Common myeloid progenitor, CD34-positive (primary cell): ENCODE data around the gene ACTG2.

Source experiments
- CTCF ChIA-PET: fragments of 350-600 bp; sonication (Branson Sonifier 250); formaldehyde crosslinking; loops from one replicate; lab custom pipeline; 2021; ENCODE audit warnings: antibody characterized with exemption; lab: Charles Lee
- POLR2A ChIA-PET: fragments of 350-600 bp; sonication (Branson Sonifier 250); formaldehyde crosslinking; loops from one replicate; lab custom pipeline; 2021; ENCODE audit warnings: antibody characterized with exemption; lab: Charles Lee
- DNase-seq, 3 donors: peaks; one replicate each; pipeline versions ENCODE4 v3.0.0 to v3.0.0-alpha.2; 2013
- H3K27ac ChIP-seq, 2 experiments: 1 replicate in 1 of 2; 2 replicates in 1 of 2; pipeline ENCODE4 v1.7.0; 2013; ENCODE audit warnings: inconsistent platforms in 2 of 2, low read length in 2 of 2, mild to moderate bottlenecking in 2 of 2, low read depth in 1 of 2, moderate library complexity in 1 of 2; ENCODE audit not compliant: severe bottlenecking in 2 of 2, insufficient read depth in 1 of 2, poor library complexity in 1 of 2
- H3K27me3 ChIP-seq, 5 experiments: replicated peaks in 2 of 5; 1 replicate in 3 of 5; 2 replicates in 2 of 5; pipeline versions ENCODE4 v1.6.1 to v1.7.0; 2013; ENCODE audit warnings: low read length in 4 of 5, mild to moderate bottlenecking in 2 of 5, moderate library complexity in 2 of 5, inconsistent platforms in 1 of 5; ENCODE audit not compliant: insufficient read depth in 5 of 5, control insufficient read depth in 4 of 5
- H3K36me3 ChIP-seq, 4 experiments: 1 replicate in 2 of 4; 2 replicates in 2 of 4; pipeline versions ENCODE4 v1.6.1 to v1.7.0; 2013; ENCODE audit warnings: low read length in 3 of 4, control low read depth in 1 of 4, mild to moderate bottlenecking in 1 of 4; ENCODE audit not compliant: control insufficient read depth in 4 of 4, insufficient read depth in 4 of 4
- H3K4me1 ChIP-seq, 4 experiments: 1 replicate in 3 of 4; 2 replicates in 1 of 4; pipeline versions ENCODE4 v1.6.1 to v1.7.1; 2013; ENCODE audit warnings: low read length in 3 of 4, mild to moderate bottlenecking in 3 of 4, control low read depth in 1 of 4, inconsistent platforms in 1 of 4, moderate library complexity in 1 of 4; ENCODE audit not compliant: control insufficient read depth in 4 of 4, insufficient read depth in 4 of 4; ENCODE audit errors: control extremely low read depth in 1 of 4
- H3K4me3 ChIP-seq, 7 experiments: 1 replicate in 4 of 7; 2 replicates in 3 of 7; pipeline versions ENCODE4 v1.5.1 to v1.7.0; 2013; ENCODE audit warnings: mild to moderate bottlenecking in 7 of 7, low read length in 6 of 7, moderate library complexity in 6 of 7, inconsistent platforms in 2 of 7, low read depth in 2 of 7, control low read depth in 1 of 7; ENCODE audit not compliant: insufficient read depth in 4 of 7, control insufficient read depth in 1 of 7; ENCODE audit errors: extremely low read depth in 1 of 7
- H3K9me3 ChIP-seq, 5 experiments: 1 replicate in 4 of 5; 2 replicates in 1 of 5; pipeline versions ENCODE4 v1.6.1 to v1.7.1; 2013; ENCODE audit warnings: low read length in 4 of 5, mild to moderate bottlenecking in 2 of 5, inconsistent platforms in 1 of 5, low read depth in 1 of 5, moderate library complexity in 1 of 5; ENCODE audit not compliant: control insufficient read depth in 4 of 5, insufficient read depth in 2 of 5; ENCODE audit errors: control extremely low read depth in 1 of 5
- WGBS: methylation state at CpG from one replicate; pipeline ENCODE4 v1.1.5; 2013; ENCODE audit not compliant: insufficient coverage; 5-methylcytosine and 5-hydroxymethylcytosine counted together

ACTG2 gene

GRCh38 chr2:73893764-73894474, 1.1 kb downstream of the ACTG2 start:
- Histone ChIP-seq H3K4me3 (no peak overlapping the region), H3K27ac (no peak overlapping the region), H3K36me3 (no peaks in the 10 kb centered on the region), H3K4me1 (peaks cover 0 to 23% (median 16%) of the 10 kb centered on the region in 4 experiments), H3K27me3 (no peaks in the 10 kb centered on the region), H3K9me3 (no peaks in the 10 kb centered on the region)
- DNase-seq: no peak
- 100% methylated on average over 8 of the region's 9 CpGs for WGBS
- ChIA-PET CTCF (interaction anchor here (1.0 to 1.6 kb wide), 3 partner anchors 10 to 73 kb away, joined by 3 read pairs; no protein-coding TSS in a partner anchor), POLR2A (no interaction called here)

- ChIA-PET CTCF (interaction anchor here (1.2 kb wide), 1 partner anchor 10 kb away, joined by 3 read pairs; no protein-coding TSS in a partner anchor), POLR2A (no interaction called here)
Observed at GRCh38 chr2:73894475-73894850, 1.7 kb downstream of the ACTG2 start.

GRCh38 chr2:73894877-73895276, 2.1 kb downstream of the ACTG2 start:
- no peaks in the 10 kb centered on the region for H3K36me3 ChIP-seq
- no peak overlapping the region for H3K27ac ChIP-seq
- H3K27me3 ChIP-seq: no peaks in the 10 kb centered on the region
- POLR2A ChIA-PET: interaction anchor here (0.5 kb wide), 1 partner anchor 108 kb away, joined by 3 read pairs; no protein-coding TSS in a partner anchor
- WGBS: 98% methylated on average over 6 of the region's 6 CpGs
- H3K9me3 ChIP-seq: no peaks in the 10 kb centered on the region
- DNase-seq: no peak
- peaks cover 0 to 23% (median 16%) of the 10 kb centered on the region in 4 experiments for H3K4me1 ChIP-seq
- CTCF ChIA-PET: no interaction called here
- no peak overlapping the region for H3K4me3 ChIP-seq

More at GRCh38 chr2:73894475-73894850, 1.7 kb downstream of the ACTG2 start:
- peaks cover 0 to 23% (median 16%) of the 10 kb centered on the region in 4 experiments for H3K4me1 ChIP-seq
- no peak overlapping the region for H3K4me3 ChIP-seq
- H3K27me3 ChIP-seq: no peaks in the 10 kb centered on the region
- H3K36me3 ChIP-seq: no peaks in the 10 kb centered on the region
- WGBS: 100% methylated on average over 2 of the region's 2 CpGs
- DNase-seq: no peak
- H3K27ac ChIP-seq: no peak overlapping the region
- no peaks in the 10 kb centered on the region for H3K9me3 ChIP-seq

GRCh38 chr2:73895473-73895872, 2.7 kb downstream of the ACTG2 start:
- CTCF ChIA-PET: no interaction called here
- 94% methylated on average over 4 of the region's 9 CpGs for WGBS
- peaks cover 0 to 23% (median 16%) of the 10 kb centered on the region in 4 experiments for H3K4me1 ChIP-seq
- no peaks in the 10 kb centered on the region for H3K36me3 ChIP-seq
- H3K27me3 ChIP-seq: no peaks in the 10 kb centered on the region
- H3K4me3 ChIP-seq: no peak overlapping the region
- POLR2A ChIA-PET: no interaction called here
- no peaks in the 10 kb centered on the region for H3K9me3 ChIP-seq
- DNase-seq: no peak
- H3K27ac ChIP-seq: no peak overlapping the region

GRCh38 chr2:73896362-73897239, 3.8 kb downstream of the ACTG2 start:
- Histone ChIP-seq H3K36me3 (no peaks in the 10 kb centered on the region), H3K9me3 (no peaks in the 10 kb centered on the region), H3K27ac (no peak overlapping the region), H3K4me3 (peak overlapping the region in 2 of 7 experiments; percentile 6 to 29), H3K4me1 (peaks cover 0 to 23% (median 16%) of the 10 kb centered on the region in 4 experiments), H3K27me3 (no peaks in the 10 kb centered on the region)
- POLR2A ChIA-PET: interaction anchor here (0.7 kb wide), 1 partner anchor 469 kb away, joined by 3 read pairs; no protein-coding TSS in a partner anchor
- WGBS: 9% methylated on average over 11 of the region's 15 CpGs
- DNase-seq: peak; percentile 40 to 88 (median 84)
- CTCF ChIA-PET: no interaction called here

- Histone ChIP-seq H3K27me3 (no peaks in the 10 kb centered on the region), H3K4me1 (peaks cover 0 to 23% (median 16%) of the 10 kb centered on the region in 4 experiments), H3K4me3 (no peak overlapping the region), H3K36me3 (no peaks in the 10 kb centered on the region), H3K27ac (no peak overlapping the region), H3K9me3 (no peaks in the 10 kb centered on the region)
- ChIA-PET POLR2A (interaction anchor here (0.7 kb wide), 1 partner anchor 470 kb away, joined by 3 read pairs; no protein-coding TSS in a partner anchor), CTCF (no interaction called here)
- DNase-seq: no peak
- WGBS: 100% methylated on average over 3 of the region's 4 CpGs
Observed at GRCh38 chr2:73897240-73897583, 4.4 kb downstream of the ACTG2 start.
